IMR-90 (cell line): ENCODE data around the gene MCAM. TPM values are rescaled to one million over a fixed set of nuclear protein-coding genes. Genes with fewer than 3 reads are reported as not detected.
A peak's percentile ranks its signal among the peaks of the same experiment; 100 is the strongest.

Source experiments
- ATAC-seq: fragments of 200-7000 bp; cut with Tn5 transposase; 2 replicates; pipeline ENCODE4 v1.9.1; 2020; ENCODE audit warnings: low read depth, mild to moderate bottlenecking, moderate library complexity
- BruUV-seq: library from RNA; stranded (reverse); fragments of 400-500 nt; replicated peaks from 2 replicates; lab custom pipeline; 2021; lab: Mats Ljungman, UMichigan
- CTCF ChIA-PET: fragments of 300-600 bp; formaldehyde crosslinking; extraction: SDS; loops from one replicate; lab custom pipeline; 2021; ENCODE audit warnings: antibody characterized with exemption; lab: Yijun Ruan, JAX
- POLR2A ChIA-PET: fragments of 300-600 bp; sonication (Branson Sonifier 250); formaldehyde crosslinking; loops from one replicate; lab custom pipeline; 2022; ENCODE audit warnings: antibody characterized with exemption; ENCODE audit not compliant: unreplicated experiment; lab: Charles Lee
- DNase-seq: peaks from one replicate; pipeline ENCODE4 v3.0.0; 2013
- H2AFZ ChIP-seq: replicated peaks from 2 replicates; pipeline ENCODE3; 2013; ENCODE audit warnings: low read length, mild to moderate bottlenecking; ENCODE audit not compliant: poor library complexity
- H2AK5ac ChIP-seq: 2 replicates; pipeline ENCODE4 v1.6.1; 2013; ENCODE audit warnings: low read depth, low read length, inconsistent platforms
- H2AK9ac ChIP-seq: replicated peaks from 2 replicates; pipeline ENCODE3; 2013; ENCODE audit warnings: mild to moderate bottlenecking, low read depth, low read length, moderate library complexity; ENCODE audit not compliant: poor library complexity
- H2BK120ac ChIP-seq: 2 replicates; pipeline ENCODE4 v1.6.1; 2013; ENCODE audit warnings: low read depth, low read length, inconsistent platforms
- H2BK15ac ChIP-seq: 3 replicates; pipeline ENCODE4 v1.6.1; 2013; ENCODE audit warnings: low read depth, low read length, inconsistent platforms
- H2BK20ac ChIP-seq: 2 replicates; pipeline ENCODE4 v1.6.1; 2013; ENCODE audit warnings: low read depth, mild to moderate bottlenecking, inconsistent platforms, low read length, moderate library complexity
- H2BK5ac ChIP-seq: 2 replicates; pipeline ENCODE4 v1.6.1; 2013; ENCODE audit warnings: mild to moderate bottlenecking, low read depth, low read length, inconsistent platforms; ENCODE audit not compliant: poor library complexity, severe bottlenecking
- H3K14ac ChIP-seq: replicated peaks from 2 replicates; pipeline ENCODE4 v1.6.1; 2013; ENCODE audit warnings: low read depth, low read length, inconsistent platforms
- H3K18ac ChIP-seq: 2 replicates; pipeline ENCODE4 v1.6.1; 2013; ENCODE audit warnings: low read depth, low read length, control low read depth
- H3K23ac ChIP-seq: 2 replicates; pipeline ENCODE4 v1.6.1; 2013; ENCODE audit warnings: low read depth, low read length, inconsistent platforms
- H3K27ac ChIP-seq: 2 replicates; pipeline ENCODE4 v1.5.1; 2013; ENCODE audit warnings: mild to moderate bottlenecking, control low read depth, low read length; ENCODE audit not compliant: insufficient read depth
- H3K27me3 ChIP-seq: 2 replicates; pipeline ENCODE4 v1.6.1; 2013; ENCODE audit warnings: low read length; ENCODE audit not compliant: control insufficient read depth, insufficient read depth
- H3K36me3 ChIP-seq: 2 replicates; pipeline ENCODE4 v1.6.1; 2013; ENCODE audit warnings: low read length, mixed read lengths; ENCODE audit not compliant: control insufficient read depth, insufficient read depth
- H3K4ac ChIP-seq: 2 replicates; pipeline ENCODE4 v1.6.1; 2013; ENCODE audit warnings: low read depth, low read length, inconsistent platforms
- H3K4me1 ChIP-seq: 2 replicates; pipeline ENCODE4 v1.6.1; 2013; ENCODE audit warnings: low read length, mixed read lengths; ENCODE audit not compliant: control insufficient read depth, insufficient read depth
- H3K4me2 ChIP-seq: 2 replicates; pipeline ENCODE4 v1.6.1; 2013; ENCODE audit warnings: low read depth, mild to moderate bottlenecking, control low read depth, low read length, moderate library complexity
- H3K4me3 ChIP-seq: 2 replicates; pipeline ENCODE4 v1.5.1; 2013; ENCODE audit warnings: low read depth, mild to moderate bottlenecking, control low read depth, low read length, moderate library complexity; ENCODE audit not compliant: insufficient read depth
- H3K56ac ChIP-seq: 2 replicates; pipeline ENCODE4 v1.6.1; 2013; ENCODE audit warnings: low read length, inconsistent platforms; ENCODE audit not compliant: insufficient read depth; ENCODE audit errors: extremely low read depth
- H3K79me1 ChIP-seq, 2 experiments: 2 replicates each; pipeline ENCODE4 v1.6.1; 2013; ENCODE audit warnings: low read length in 2 of 2, inconsistent platforms in 1 of 2, low read depth in 1 of 2
- H3K9ac ChIP-seq: 2 replicates; pipeline ENCODE4 v1.6.1; 2013; ENCODE audit warnings: low read depth, low read length, control low read depth
- H3K9me1 ChIP-seq: 2 replicates; pipeline ENCODE4 v1.6.1; 2013; ENCODE audit warnings: low read length, inconsistent platforms; ENCODE audit not compliant: insufficient read depth
- H3K9me3 ChIP-seq: 2 replicates; pipeline ENCODE4 v1.6.1; 2013; ENCODE audit warnings: low read length; ENCODE audit not compliant: control insufficient read depth, insufficient read depth
- H4K20me1 ChIP-seq: 2 replicates; pipeline ENCODE4 v1.6.1; 2013; ENCODE audit warnings: low read length, inconsistent platforms; ENCODE audit not compliant: insufficient read depth
- H4K5ac ChIP-seq: 2 replicates; pipeline ENCODE4 v1.6.1; 2013; ENCODE audit warnings: mild to moderate bottlenecking, low read depth, low read length, control low read depth
- H4K8ac ChIP-seq, 2 experiments: 2 replicates each; pipeline ENCODE4 v1.6.1; 2013; ENCODE audit warnings: low read depth in 2 of 2, low read length in 2 of 2, control low read depth in 1 of 2, inconsistent platforms in 1 of 2
- H4K91ac ChIP-seq: 2 replicates; pipeline ENCODE4 v1.6.1; 2013; ENCODE audit warnings: low read depth, low read length, inconsistent platforms; ENCODE audit not compliant: insufficient read depth
- CHD1 ChIP-seq: IDR thresholded peaks from 2 replicates; pipeline ENCODE4 v1.6.1; 2012; ENCODE audit warnings: low read depth, low read length, improper control_type of control experiment
- MAFK ChIP-seq: IDR thresholded peaks from 2 replicates; pipeline ENCODE4 v1.6.1; 2012; ENCODE audit warnings: low read depth, low read length, improper control_type of control experiment
- WGBS, 2 experiments: methylation state at CpG; one replicate each; pipeline versions ENCODE4 v1.1.5 to v1.1.7; 2013; ENCODE audit warnings: missing lambda C conversion rate in 2 of 2; ENCODE audit not compliant: insufficient read length in 1 of 2; ENCODE audit errors: extremely low coverage in 2 of 2; 5-methylcytosine and 5-hydroxymethylcytosine counted together
- dilution Hi-C: fragments of 300-500 bp; cut with HindIII; formaldehyde crosslinking; loops from one replicate; pipeline ENCODE4 v1.14.3; 2018; ENCODE audit warnings: low sequenced_read_pairs; ENCODE audit not compliant: unreplicated experiment
- in situ Hi-C: fragments of 300-500 bp; cut with MboI; formaldehyde crosslinking; loops from 3 replicates; pipeline ENCODE4 v1.14.3; 2019; ENCODE audit warnings: low sequenced_read_pairs, inconsistent platforms, mixed read lengths
- intact Hi-C: fragments of 100-400 bp; cut with micrococcal nuclease; formaldehyde crosslinking; loops from 2 replicates; pipeline ENCODE4 v1.10.0; 2022
- polyA plus RNA-seq, 3 experiments: library from polyadenylated mRNA; depleted of rRNA; stranded (reverse); fragments of >200 nt; gene quantifications; 2 replicates each; pipeline ENCODE4 v1.2.3, GENCODE V29; 2012; ENCODE audit warnings: low replicate concordance in 1 of 3
- total RNA-seq: library from RNA; depleted of rRNA; stranded (reverse); fragments of >200 nt; gene quantifications from 2 replicates; pipeline ENCODE4 v1.2.3, GENCODE V29; 2012
- TF ChIP-seq, protein P1 (sequence below): fragments of 150-350 bp; IDR thresholded peaks from 2 replicates; pipeline ENCODE4 v1.6.1; 2016; ENCODE audit warnings: low read depth, mild to moderate bottlenecking, low read length, moderate library complexity, borderline replicate concordance
- TF ChIP-seq, protein P2 (sequence below): conservative IDR thresholded peaks from 2 replicates; pipeline ENCODE4 v1.5.1; 2012; ENCODE audit warnings: mild to moderate bottlenecking, low read depth, low read length, improper control_type of control experiment

The MCAM gene
- total and polyA plus RNA-seq, 2 of the 4 experiments (the other 2 are of a cell fraction), result 95.1 to 131 TPM

DNA sequence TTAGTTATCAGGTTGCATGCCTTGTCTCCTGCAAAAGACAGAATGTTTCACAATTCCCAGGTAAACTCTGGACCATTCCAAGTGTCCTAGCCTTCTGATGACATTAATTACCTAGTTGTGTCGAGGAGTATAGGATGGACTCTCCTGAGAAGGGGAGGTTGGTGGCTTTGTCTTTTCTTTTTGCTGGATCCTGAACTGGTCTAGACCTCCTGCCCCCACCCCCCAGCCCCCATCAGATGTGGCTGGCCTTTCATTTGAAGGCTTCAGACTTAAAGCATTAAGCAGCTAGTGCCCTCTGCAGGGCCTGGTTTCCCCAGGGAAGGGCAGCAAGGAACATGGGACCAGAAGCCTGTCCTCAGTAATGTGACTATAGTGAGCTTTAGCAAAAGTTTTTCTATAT is 9.7 kb downstream of the MCAM start:
- Histone ChIP-seq H3K4me1 (peaks cover 8% of the 10 kb centered on the region), H4K8ac (no peak overlapping the region), H3K56ac (no peak overlapping the region), H2AK9ac (no peak overlapping the region), H3K4me2 (no peak overlapping the region), H4K5ac (no peak overlapping the region), H3K79me1 (peaks cover 4 to 35% of the 10 kb centered on the region in 2 experiments; a peak in 3 of 4 replicates), H3K9me3 (no peaks in the 10 kb centered on the region), H3K9ac (no peak overlapping the region), H3K18ac (no peak overlapping the region), H3K9me1 (peaks cover 10% of the 10 kb centered on the region), H3K14ac (no peak overlapping the region), H3K27me3 (no peaks in the 10 kb centered on the region), H3K23ac (no peak overlapping the region), H3K4ac (no peak overlapping the region), H3K36me3 (peaks cover 50% of the 10 kb centered on the region), H4K20me1 (peaks cover 7% of the 10 kb centered on the region), H4K91ac (no peak overlapping the region), H2AK5ac (no peak overlapping the region), H2BK120ac (no peak overlapping the region), H2BK15ac (no peak overlapping the region), H2AFZ (no peak overlapping the region), H2BK20ac (no peak overlapping the region), H3K27ac (no peak overlapping the region), H2BK5ac (no peak overlapping the region), H3K4me3 (no peak overlapping the region)
- TF ChIP-seq, protein P1, sequence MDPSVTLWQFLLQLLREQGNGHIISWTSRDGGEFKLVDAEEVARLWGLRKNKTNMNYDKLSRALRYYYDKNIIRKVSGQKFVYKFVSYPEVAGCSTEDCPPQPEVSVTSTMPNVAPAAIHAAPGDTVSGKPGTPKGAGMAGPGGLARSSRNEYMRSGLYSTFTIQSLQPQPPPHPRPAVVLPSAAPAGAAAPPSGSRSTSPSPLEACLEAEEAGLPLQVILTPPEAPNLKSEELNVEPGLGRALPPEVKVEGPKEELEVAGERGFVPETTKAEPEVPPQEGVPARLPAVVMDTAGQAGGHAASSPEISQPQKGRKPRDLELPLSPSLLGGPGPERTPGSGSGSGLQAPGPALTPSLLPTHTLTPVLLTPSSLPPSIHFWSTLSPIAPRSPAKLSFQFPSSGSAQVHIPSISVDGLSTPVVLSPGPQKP, result no peak
- no peak for TF ChIP-seq CHD1
- no peak for TF ChIP-seq MAFK
- TF ChIP-seq, protein P2, sequence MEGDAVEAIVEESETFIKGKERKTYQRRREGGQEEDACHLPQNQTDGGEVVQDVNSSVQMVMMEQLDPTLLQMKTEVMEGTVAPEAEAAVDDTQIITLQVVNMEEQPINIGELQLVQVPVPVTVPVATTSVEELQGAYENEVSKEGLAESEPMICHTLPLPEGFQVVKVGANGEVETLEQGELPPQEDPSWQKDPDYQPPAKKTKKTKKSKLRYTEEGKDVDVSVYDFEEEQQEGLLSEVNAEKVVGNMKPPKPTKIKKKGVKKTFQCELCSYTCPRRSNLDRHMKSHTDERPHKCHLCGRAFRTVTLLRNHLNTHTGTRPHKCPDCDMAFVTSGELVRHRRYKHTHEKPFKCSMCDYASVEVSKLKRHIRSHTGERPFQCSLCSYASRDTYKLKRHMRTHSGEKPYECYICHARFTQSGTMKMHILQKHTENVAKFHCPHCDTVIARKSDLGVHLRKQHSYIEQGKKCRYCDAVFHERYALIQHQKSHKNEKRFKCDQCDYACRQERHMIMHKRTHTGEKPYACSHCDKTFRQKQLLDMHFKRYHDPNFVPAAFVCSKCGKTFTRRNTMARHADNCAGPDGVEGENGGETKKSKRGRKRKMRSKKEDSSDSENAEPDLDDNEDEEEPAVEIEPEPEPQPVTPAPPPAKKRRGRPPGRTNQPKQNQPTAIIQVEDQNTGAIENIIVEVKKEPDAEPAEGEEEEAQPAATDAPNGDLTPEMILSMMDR, result peak; percentile 30; the same call in 1 of the 2 replicates
- POLR2A ChIA-PET, result interaction anchor here (1.1 kb wide), 1 partner anchor 14 kb away, joined by 4 read pairs; no protein-coding TSS in a partner anchor
- intact Hi-C loops, result no loop called here
- no CpG with 5 or more reads among the region's 1 CpG for WGBS, 2 experiments
- ATAC-seq, result peak; percentile 40; the same call in 1 of the 2 replicates
- BruUV-seq, result no TSS peak
- in situ Hi-C loops, result no loop called here
- DNase-seq, result no peak
- CTCF ChIA-PET, result interaction anchor here (0.9 to 1.2 kb wide), 3 partner anchors 8 to 33 kb away, joined by 3 to 4 read pairs (median 4); no protein-coding TSS in a partner anchor
- dilution Hi-C loops, result no loop called here
